Heart left ventricle (tissue), 13 donors: ENCODE measurements around the gene IGF2.

Source experiments
- CTCF ChIP-seq, 12 donors: fragments of 200-600 bp; sonication (generic) in 4 of 12; IDR thresholded peaks; one replicate each; pipeline versions ENCODE4 v1.5.0 to v1.8.0; 2018 to 2022; ENCODE audit warnings: antibody characterized with exemption in 12 of 12, mild to moderate bottlenecking in 5 of 12
- POLR2A ChIP-seq, 2 donors: fragments of 450-650 bp; IDR thresholded peaks; one replicate each; pipeline ENCODE4 v1.6.1; 2017; ENCODE audit warnings: antibody characterized with exemption in 2 of 2, mild to moderate bottlenecking in 2 of 2, moderate library complexity in 2 of 2
- donor health status: ischemic (EF 13 %, LVEDD 7.1; RV severe dilation, severe dysfunction).
- donor health status: DM: no; HTN: yes; CAD: no.
- donor health status: DM: no; HTN: no; CAD: no.
- donor health status: ischemic (EF 25% LVEDD 6.9; RV normal size, moderate dysfunction).
- donor health status: ischemic (EF 25% LVEDD 5.7; RV mildly dilated, moderate dysfunction).
- donor health status: ischemic (EF 35%, LVEDD 5.7; RV mildly dilated, moderate dysfunction).
- donor health status: nonischemic (EF 11% LVEDD 7.7; RV severe dilation, severe dysfunction).
- donor health status: DM: yes; HTN: yes; CAD: no.
- donor health status: PGD.
- donor health status: ischemic (EF 29% LVEDD 5.4; RV normal size, mild dysfunction).
- donor health status: nonischemic (EF 23%, LVEDD 6.1; RV moderate dilation, normal function).

GRCh38 chr11:2155511-2155910, 16.3 kb upstream of the IGF2 start:
- TF ChIP-seq CTCF (IDR thresholded peaks at IDR 0.05) (no peak), POLR2A (IDR thresholded peaks at IDR 0.05) (no peak)
